Hematopoietic multipotent progenitor cell treated with erythropoietin and hydrocortisone succinate and interleukin-3 and kit ligand, for 6 days (in vitro differentiated cells): Measurements from ENCODE around the gene UBALD1.

Experiments
- DNase-seq: peaks from one replicate; pipeline ENCODE4 v3.0.0-alpha.2; 2015

UBALD1 gene

GRCh38 chr16:4613636-4614570 is 785 bp downstream of the UBALD1 start:
- peak; percentile 57 for DNase-seq

- no peak for DNase-seq
These were observed 1.6 kb downstream of the UBALD1 start for GRCh38 chr16:4612977-4613635.

GRCh38 chr16:4612474-4612931 is 2.2 kb downstream of the UBALD1 start:
- no peak for DNase-seq

GRCh38 chr16:4611337-4612021 is 3.2 kb downstream of the UBALD1 start:
- no peak for DNase-seq

- DNase-seq, result no peak
These were observed 4.4 kb downstream of the UBALD1 start for GRCh38 chr16:4610011-4611005.

- DNase-seq, result no peak
These were observed 5.3 kb downstream of the UBALD1 start for GRCh38 chr16:4609200-4610010.

- no peak for DNase-seq
These were observed 6.0 kb downstream of the UBALD1 start for GRCh38 chr16:4608704-4608980.

- DNase-seq, result no peak
These were observed 6.6 kb downstream of the UBALD1 start for GRCh38 chr16:4607841-4608703.

GRCh38 chr16:4606354-4606753 is 8.3 kb downstream of the UBALD1 start:
- DNase-seq, result no peak

GRCh38 chr16:4604401-4604800 is 10.3 kb downstream of the UBALD1 start:
- DNase-seq, result no peak

- no peak for DNase-seq
These were observed 11.0 kb downstream of the UBALD1 start for GRCh38 chr16:4603624-4604170.

- DNase-seq, result no peak
These were observed 12.4 kb downstream of the UBALD1 start for GRCh38 chr16:4602331-4602730.

- no peak for DNase-seq
These were observed 12.9 kb downstream of the UBALD1 start for GRCh38 chr16:4601864-4602186.

- DNase-seq, result no peak
These were observed 13.4 kb downstream of the UBALD1 start for GRCh38 chr16:4601036-4601863.

- no peak for DNase-seq
These were observed 15.1 kb downstream of the UBALD1 start for GRCh38 chr16:4599545-4599944.

- DNase-seq, result no peak
These were observed 15.7 kb downstream of the UBALD1 start for GRCh38 chr16:4599037-4599436.

GRCh38 chr16:4597174-4597573 is 17.5 kb downstream of the UBALD1 start:
- no peak for DNase-seq

- no peak for DNase-seq
These were observed 20.0 kb downstream of the UBALD1 start for GRCh38 chr16:4594433-4595410.
